SK-N-SH treated with all-trans-retinoic acid at 6 μM for 48 hours (cell line): ENCODE measurements around the gene GOLGA3.

ENCODE experiments used
- ATAC-seq: fragments of 200-7000 bp; cut with Tn5 transposase; 3 replicates; pipeline ENCODE4 v1.9.1; 2020; ENCODE audit warnings: mild to moderate bottlenecking, moderate library complexity
- ARNTL ChIP-seq: fragments of 450-650 bp; formaldehyde crosslinking; IDR thresholded peaks from 2 replicates; pipeline ENCODE4 v1.5.0; 2020; ENCODE audit warnings: low read depth, mild to moderate bottlenecking, moderate library complexity, borderline replicate concordance
- BACH2 ChIP-seq: fragments of 250-450 bp; sonication (Bioruptor Pico); IDR thresholded peaks from 2 replicates; pipeline ENCODE4 v1.9.0; 2021; ENCODE audit warnings: mild to moderate bottlenecking, borderline replicate concordance
- CREB5 ChIP-seq: fragments of 250-450 bp; sonication (Bioruptor Pico); IDR thresholded peaks from 2 replicates; pipeline ENCODE4 v1.5.1; 2020; ENCODE audit warnings: low read depth, mild to moderate bottlenecking, moderate library complexity
- CSDC2 ChIP-seq: fragments of 250-450 bp; sonication (Bioruptor Pico); IDR thresholded peaks from 2 replicates; pipeline ENCODE4 v1.5.0; 2020; ENCODE audit warnings: mild to moderate bottlenecking, moderate library complexity
- CSRNP3 ChIP-seq: fragments of 250-450 bp; sonication (Bioruptor Pico); IDR thresholded peaks from 2 replicates; pipeline ENCODE4 v1.5.1; 2021; ENCODE audit warnings: mild to moderate bottlenecking, moderate library complexity
- ESRRG ChIP-seq: fragments of 250-450 bp; sonication (Bioruptor Pico); IDR thresholded peaks from 2 replicates; pipeline ENCODE4 v1.6.1; 2021; ENCODE audit warnings: mild to moderate bottlenecking
- GLIS3 ChIP-seq: fragments of 250-450 bp; sonication (Bioruptor Pico); IDR thresholded peaks from 2 replicates; pipeline ENCODE4 v1.5.0; 2020; ENCODE audit warnings: mild to moderate bottlenecking, moderate library complexity
- ISL1 ChIP-seq: fragments of 250-450 bp; sonication (Bioruptor Pico); IDR thresholded peaks from 2 replicates; pipeline ENCODE4 v2.1.2; 2022; ENCODE audit warnings: mild to moderate bottlenecking, moderate library complexity
- OSR1 ChIP-seq: fragments of 250-450 bp; sonication (Bioruptor Pico); IDR thresholded peaks from 2 replicates; pipeline ENCODE4 v1.8.0; 2022; ENCODE audit warnings: moderate library complexity, mild to moderate bottlenecking, inconsistent platforms
- POU6F1 ChIP-seq: fragments of 250-450 bp; sonication (Bioruptor Pico); IDR thresholded peaks from 2 replicates; pipeline ENCODE4 v1.8.0; 2021; ENCODE audit warnings: low read depth, mild to moderate bottlenecking, moderate library complexity, borderline replicate concordance
- PPARA ChIP-seq: fragments of 250-450 bp; sonication (Bioruptor Pico); IDR thresholded peaks from 2 replicates; pipeline ENCODE4 v1.5.0; 2020; ENCODE audit warnings: mild to moderate bottlenecking, borderline replicate concordance
- RARB ChIP-seq: fragments of 250-450 bp; sonication (Bioruptor Pico); IDR thresholded peaks from 2 replicates; pipeline ENCODE4 v1.8.0; 2021; ENCODE audit warnings: mild to moderate bottlenecking, moderate library complexity
- SNAI2 ChIP-seq: fragments of 250-450 bp; sonication (Bioruptor Pico); IDR thresholded peaks from 2 replicates; pipeline ENCODE4 v1.5.0; 2020; ENCODE audit warnings: mild to moderate bottlenecking, moderate library complexity
- TCF4 ChIP-seq: fragments of 250-450 bp; sonication (Bioruptor Pico); IDR thresholded peaks from 2 replicates; pipeline ENCODE4 v1.8.0; 2021; ENCODE audit warnings: mild to moderate bottlenecking, moderate library complexity, borderline replicate concordance
- TOX ChIP-seq: fragments of 250-450 bp; sonication (Bioruptor Pico); IDR thresholded peaks from 2 replicates; pipeline ENCODE4 v1.8.0; 2021; ENCODE audit warnings: mild to moderate bottlenecking, moderate library complexity, borderline replicate concordance
- TSHZ2 ChIP-seq: fragments of 250-450 bp; sonication (Bioruptor Pico); IDR thresholded peaks from 2 replicates; pipeline ENCODE4 v1.5.0; 2020; ENCODE audit warnings: mild to moderate bottlenecking, moderate library complexity
- ZC3H10 ChIP-seq: fragments of 250-450 bp; sonication (Bioruptor Pico); IDR thresholded peaks from 2 replicates; pipeline ENCODE4 v1.5.1; 2021; ENCODE audit warnings: mild to moderate bottlenecking, moderate library complexity
- ZFP3 ChIP-seq: fragments of 250-450 bp; sonication (Bioruptor Pico); IDR thresholded peaks from 2 replicates; pipeline ENCODE4 v1.5.0; 2020; ENCODE audit warnings: mild to moderate bottlenecking, moderate library complexity
- ZFP30 ChIP-seq: fragments of 450-650 bp; formaldehyde crosslinking; IDR thresholded peaks from 2 replicates; pipeline ENCODE4 v1.5.0; 2022; ENCODE audit warnings: mild to moderate bottlenecking, moderate library complexity
- ZNF565 ChIP-seq: fragments of 450-650 bp; formaldehyde crosslinking; conservative IDR thresholded peaks from 2 replicates; pipeline ENCODE4 v1.5.0; 2020; ENCODE audit warnings: low read depth, mild to moderate bottlenecking, moderate library complexity
- ZNF70 ChIP-seq: fragments of 450-650 bp; formaldehyde crosslinking; IDR thresholded peaks from 2 replicates; pipeline ENCODE4 v1.5.0; 2020; ENCODE audit warnings: mild to moderate bottlenecking, moderate library complexity
- ZNF8 ChIP-seq: fragments of 450-650 bp; formaldehyde crosslinking; IDR thresholded peaks from 2 replicates; pipeline ENCODE4 v1.5.0; 2020; ENCODE audit warnings: mild to moderate bottlenecking, moderate library complexity

The GOLGA3 gene

GRCh38 chr12:132729541-132730320 is 98.9 kb downstream of the GOLGA3 start (continued):
- TF ChIP-seq TCF4 (CRISPR knock-in tag) (no peak), ZNF8 (CRISPR knock-in tag) (no peak), ZC3H10 (CRISPR knock-in tag) (no peak), ZFP3 (CRISPR knock-in tag) (no peak), ESRRG (CRISPR knock-in tag) (no peak), CSDC2 (CRISPR knock-in tag) (no peak)
- TF ChIP-seq, all 23 proteins: peak for 0

GRCh38 chr12:132728502-132728901 is 100.2 kb downstream of the GOLGA3 start:
- TF ChIP-seq BACH2 (CRISPR knock-in tag) (no peak), TCF4 (CRISPR knock-in tag) (no peak), ZC3H10 (CRISPR knock-in tag) (no peak), CSDC2 (CRISPR knock-in tag) (no peak), ZNF8 (CRISPR knock-in tag) (no peak), TOX (CRISPR knock-in tag) (no peak), ISL1 (CRISPR knock-in tag) (no peak), ARNTL (no peak), TSHZ2 (no peak), SNAI2 (no peak), POU6F1 (CRISPR knock-in tag) (no peak), PPARA (CRISPR knock-in tag) (no peak), CREB5 (CRISPR knock-in tag) (no peak), ZFP3 (CRISPR knock-in tag) (no peak), OSR1 (CRISPR knock-in tag) (no peak), ZNF565 (CRISPR knock-in tag) (no peak), CSRNP3 (CRISPR knock-in tag) (no peak), ZFP30 (CRISPR knock-in tag) (no peak), ZNF70 (CRISPR knock-in tag) (no peak)
- no peak for ATAC-seq

GRCh38 chr12:132727091-132727794 is 101.4 kb downstream of the GOLGA3 start:
- TF ChIP-seq ZFP30 (CRISPR knock-in tag) (no peak), POU6F1 (CRISPR knock-in tag) (no peak), TOX (CRISPR knock-in tag) (no peak), ESRRG (CRISPR knock-in tag) (no peak), OSR1 (CRISPR knock-in tag) (no peak), PPARA (CRISPR knock-in tag) (no peak), ARNTL (no peak), RARB (CRISPR knock-in tag) (no peak), TCF4 (CRISPR knock-in tag) (no peak), ZC3H10 (CRISPR knock-in tag) (no peak), CSDC2 (CRISPR knock-in tag) (no peak), TSHZ2 (no peak), ZNF70 (CRISPR knock-in tag) (no peak), GLIS3 (no peak), ZFP3 (CRISPR knock-in tag) (no peak), ZNF8 (CRISPR knock-in tag) (no peak)
- no peak for ATAC-seq
